Loucy (cell line): Measurements from ENCODE around the gene THADA.

Experiments used
- H2AFZ ChIP-seq: fragments of 200-600 bp; sonication (generic); 2 replicates; pipeline ENCODE4 v1.6.0; 2016; ENCODE audit warnings: antibody characterized with exemption, mild to moderate bottlenecking, low read length, moderate library complexity
- H3F3A ChIP-seq: fragments of 200-600 bp; 2 replicates; pipeline ENCODE4 v1.6.0; 2016; ENCODE audit warnings: antibody characterized with exemption, low read depth, mild to moderate bottlenecking
- H3K27me3 ChIP-seq: fragments of 200-600 bp; sonication (generic); 2 replicates; pipeline ENCODE4 v1.6.1; 2014; ENCODE audit warnings: low read length, mild to moderate bottlenecking; ENCODE audit not compliant: insufficient read depth, poor library complexity, severe bottlenecking
- H3K36me3 ChIP-seq: fragments of 200-600 bp; sonication (generic); 2 replicates; pipeline ENCODE4 v1.6.1; 2016; ENCODE audit warnings: low read length; ENCODE audit not compliant: insufficient read depth
- H3K4me1 ChIP-seq: fragments of 200-600 bp; sonication (generic); 2 replicates; pipeline ENCODE4 v1.5.1; 2014; ENCODE audit warnings: low read length, mild to moderate bottlenecking; ENCODE audit not compliant: insufficient read depth, poor library complexity, severe bottlenecking
- H3K4me2 ChIP-seq: fragments of 200-600 bp; sonication (generic); 2 replicates; pipeline ENCODE4 v1.6.0; 2014; ENCODE audit warnings: antibody characterized with exemption, low read length, low read depth, mild to moderate bottlenecking; ENCODE audit not compliant: poor library complexity, severe bottlenecking
- H3K4me3 ChIP-seq: fragments of 200-600 bp; sonication (generic); 2 replicates; pipeline ENCODE4 v1.5.1; 2014; ENCODE audit warnings: low read length, mild to moderate bottlenecking, mixed read lengths; ENCODE audit not compliant: poor library complexity, severe bottlenecking
- H3K79me2 ChIP-seq: fragments of 200-600 bp; sonication (generic); 2 replicates; pipeline ENCODE4 v1.6.1; 2014; ENCODE audit warnings: low read length; ENCODE audit not compliant: insufficient read depth
- H3K9ac ChIP-seq: fragments of 200-600 bp; sonication (generic); 2 replicates; pipeline ENCODE4 v1.6.0; 2014; ENCODE audit warnings: mild to moderate bottlenecking, low read depth, low read length, moderate library complexity; ENCODE audit not compliant: poor library complexity, severe bottlenecking
- H3K9me2 ChIP-seq: fragments of 200-600 bp; sonication (generic); replicated peaks from 2 replicates; pipeline ENCODE4 v1.6.1; 2016; ENCODE audit warnings: low read depth, low read length, mixed read lengths
- H3K9me3 ChIP-seq: fragments of 200-600 bp; sonication (generic); 2 replicates; pipeline ENCODE4 v1.6.1; 2014; ENCODE audit warnings: mild to moderate bottlenecking, antibody characterized with exemption, low read length, low read depth; ENCODE audit not compliant: insufficient read depth
- H4K20me1 ChIP-seq: fragments of 200-600 bp; sonication (generic); 2 replicates; pipeline ENCODE4 v1.6.0; 2014; ENCODE audit warnings: antibody characterized with exemption, low read length, mild to moderate bottlenecking; ENCODE audit not compliant: insufficient read depth, poor library complexity, severe bottlenecking
- CTCF ChIP-seq: fragments of 200-600 bp; sonication (generic); conservative IDR thresholded peaks from 2 replicates; pipeline ENCODE4 v1.5.1; 2014; ENCODE audit warnings: mild to moderate bottlenecking, antibody characterized with exemption, low read length
- EZH2phosphoT487 ChIP-seq: fragments of 200-600 bp; IDR thresholded peaks from 2 replicates; pipeline ENCODE4 v1.6.1; 2018; ENCODE audit warnings: antibody characterized with exemption, mild to moderate bottlenecking, moderate library complexity, borderline replicate concordance

Gene THADA

DNA sequence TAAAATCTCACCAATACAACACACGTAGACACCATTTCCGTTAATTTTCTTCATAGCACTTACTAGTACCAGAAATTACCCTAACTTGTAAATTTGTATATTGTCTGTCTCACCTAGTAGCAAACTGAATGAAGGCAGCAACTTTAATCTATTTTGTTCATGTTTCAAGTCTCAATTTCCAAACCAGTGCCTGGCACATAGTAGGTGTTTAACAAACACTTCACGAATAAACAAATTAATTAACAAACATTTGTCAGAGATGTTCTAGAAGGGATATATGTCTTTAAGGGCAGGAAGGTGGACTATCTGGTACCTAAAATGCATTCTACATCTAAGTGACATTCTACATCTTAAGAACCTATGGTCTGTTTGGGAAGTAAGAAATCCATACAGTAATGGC lies 963 bp downstream of the THADA start:
- Histone ChIP-seq H3K79me2 (peaks cover 19% of the 10 kb centered on the region), H3K4me2 (peak overlapping the region; percentile 91), H3K9me2 (no peaks in the 10 kb centered on the region), H4K20me1 (no peaks in the 10 kb centered on the region), H2AFZ (no peak overlapping the region), H3K36me3 (peaks cover 4% of the 10 kb centered on the region; the same call in 1 of the 2 replicates), H3K9ac (peak overlapping the region; percentile 95), H3K27me3 (no peaks in the 10 kb centered on the region), H3K4me1 (peaks cover 28% of the 10 kb centered on the region), H3K9me3 (no peaks in the 10 kb centered on the region), H3F3A (no peaks in the 10 kb centered on the region), H3K4me3 (peak overlapping the region; percentile 98)
- TF ChIP-seq EZH2phosphoT487, result no peak
- TF ChIP-seq CTCF, result no peak

DNA sequence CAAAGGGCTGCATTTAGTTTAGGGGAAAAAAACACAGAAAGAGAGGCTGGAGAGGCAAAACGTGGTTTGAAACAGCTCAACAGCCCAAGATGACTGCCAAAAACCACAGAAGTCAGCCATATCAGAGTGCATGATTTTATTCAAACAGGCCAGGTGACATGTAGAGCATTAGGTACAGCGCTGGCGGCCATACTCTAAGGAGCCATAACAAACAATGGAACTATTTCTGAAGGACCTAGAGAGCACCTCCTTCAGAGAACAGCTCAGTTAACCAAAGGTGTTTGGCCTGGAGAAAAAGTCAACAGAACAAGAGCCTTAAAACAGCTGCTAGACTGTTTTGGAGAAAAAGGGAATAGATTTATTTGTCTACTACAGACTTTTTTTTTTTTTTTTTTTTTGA lies 2.6 kb downstream of the THADA start:
- Histone ChIP-seq H3K4me1 (peaks cover 28% of the 10 kb centered on the region), H3K79me2 (peaks cover 19% of the 10 kb centered on the region), H3K9ac (peak overlapping the region; percentile 2), H3K36me3 (peaks cover 7% of the 10 kb centered on the region), H2AFZ (no peak overlapping the region), H3F3A (no peaks in the 10 kb centered on the region), H3K4me3 (no peak overlapping the region), H3K27me3 (no peaks in the 10 kb centered on the region), H3K4me2 (peak overlapping the region; percentile 36), H3K9me3 (no peaks in the 10 kb centered on the region; the same call in 1 of the 2 replicates), H3K9me2 (no peaks in the 10 kb centered on the region), H4K20me1 (no peaks in the 10 kb centered on the region)
- TF ChIP-seq EZH2phosphoT487, result no peak
- TF ChIP-seq CTCF, result no peak

- Histone ChIP-seq H2AFZ (no peak overlapping the region), H3K79me2 (peaks cover 19% of the 10 kb centered on the region), H3K4me1 (peaks cover 28% of the 10 kb centered on the region), H3K9ac (no peak overlapping the region), H3K4me3 (no peak overlapping the region), H3F3A (no peaks in the 10 kb centered on the region), H3K36me3 (peaks cover 11% of the 10 kb centered on the region), H3K27me3 (no peaks in the 10 kb centered on the region), H3K4me2 (peak overlapping the region; percentile 36), H4K20me1 (no peaks in the 10 kb centered on the region), H3K9me2 (no peaks in the 10 kb centered on the region), H3K9me3 (no peaks in the 10 kb centered on the region; the same call in 1 of the 2 replicates)
- TF ChIP-seq EZH2phosphoT487, result no peak
- TF ChIP-seq CTCF, result peak; percentile 34; the same call in 1 of the 2 replicates
These were observed 3.4 kb downstream of the THADA start for GRCh38 chr2:43592443-43592842.
